ENCODE data around the gene GAS2L1.
"Not testable (repeated sequence)": the region's sequence is repeated elsewhere in the genome, so short reads cannot be mapped to it uniquely, and the experiment has no call there.

The GAS2L1 gene

DNA sequence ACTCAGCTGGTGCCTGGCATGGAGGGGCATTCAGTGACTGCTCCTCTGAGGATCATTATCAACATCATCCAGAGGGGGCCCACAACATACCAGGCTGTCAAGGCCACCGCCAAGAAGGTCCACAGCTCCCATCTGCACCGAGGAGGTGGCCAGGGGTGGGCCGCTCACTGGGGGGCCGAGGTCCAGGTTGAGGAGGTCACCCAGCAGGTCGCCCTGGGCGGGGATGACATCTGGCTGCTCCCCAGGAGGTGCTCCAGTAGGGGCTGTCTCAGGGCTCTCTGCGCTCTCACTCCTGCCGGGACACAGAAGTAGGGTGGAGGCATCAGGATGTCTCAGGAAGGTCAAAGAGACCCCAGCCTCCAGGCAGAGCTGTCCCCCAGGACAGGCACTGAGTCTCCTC, 34.1 kb downstream of the GAS2L1 start:
- DNase-seq (ENCODE audit: extremely low read depth in 1 of 2, low read depth in 1 of 2) = no peak

DNA sequence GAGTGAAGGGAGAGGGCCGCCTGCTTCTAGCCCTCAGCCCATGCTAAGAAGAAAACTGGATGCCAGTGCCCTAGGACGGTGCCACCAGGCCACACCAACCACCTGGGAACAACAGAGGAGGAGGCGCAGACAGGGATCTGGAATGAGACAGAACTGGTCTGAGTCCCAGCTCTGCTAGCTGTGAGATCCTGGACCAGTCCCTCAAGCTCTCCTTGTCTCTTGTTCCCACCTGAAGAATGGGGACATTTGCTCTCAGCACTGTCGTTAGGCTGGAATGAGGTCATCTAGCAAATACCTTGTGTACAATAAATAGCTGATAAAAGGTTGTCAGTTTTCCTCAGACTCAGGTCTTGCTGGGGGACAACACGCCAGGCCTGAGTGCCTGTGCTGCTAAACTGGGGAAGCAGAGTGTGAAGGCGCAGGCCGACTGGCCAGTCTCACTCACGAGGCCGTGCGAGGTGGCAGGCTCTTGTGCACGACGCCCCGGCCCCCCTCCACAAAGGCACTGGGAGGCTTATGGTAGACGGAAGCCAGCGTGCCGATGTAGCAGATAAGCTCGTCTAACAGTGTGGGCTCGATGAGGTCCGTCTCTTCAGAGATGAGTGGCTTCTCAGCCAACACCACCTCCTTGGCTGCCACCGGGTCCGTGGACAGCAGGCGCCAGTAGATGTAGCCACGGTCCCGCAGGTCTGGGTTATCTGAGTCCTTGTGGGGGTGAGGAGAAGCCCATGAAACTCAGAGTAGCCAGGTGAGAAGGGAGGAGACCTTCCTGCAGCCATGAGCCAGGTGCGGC, 34.8 kb downstream of the GAS2L1 start:
- DNase-seq (ENCODE audit: extremely low read depth in 1 of 2, low read depth in 1 of 2) = no peak

DNA sequence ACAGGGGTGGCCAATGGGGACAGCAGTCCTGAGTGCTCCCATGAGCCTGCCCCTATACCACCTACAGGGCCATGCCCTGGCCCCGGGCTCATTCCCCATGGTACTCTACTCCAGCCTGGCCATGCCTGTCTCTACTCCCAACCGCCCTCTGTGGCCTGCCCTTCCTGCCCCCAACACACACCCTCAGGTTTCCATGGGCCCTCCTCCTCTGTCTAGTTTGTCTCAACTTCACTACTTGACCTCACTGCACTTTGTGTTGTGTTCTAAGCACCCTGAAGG, 35.3 kb downstream of the GAS2L1 start:
- no peak for DNase-seq (ENCODE audit: extremely low read depth in 1 of 2, low read depth in 1 of 2)

GRCh38 chr22:29342177-29342576, 35.7 kb downstream of the GAS2L1 start:
- DNase-seq (ENCODE audit: extremely low read depth in 1 of 2, low read depth in 1 of 2) = no peak

GRCh38 chr22:29342577-29343312, 36.3 kb downstream of the GAS2L1 start:
- DNase-seq (ENCODE audit: extremely low read depth in 1 of 2, low read depth in 1 of 2) = no peak

- DNase-seq (ENCODE audit: extremely low read depth in 1 of 2, low read depth in 1 of 2) = no peak
These were observed 36.9 kb downstream of the GAS2L1 start for GRCh38 chr22:29343313-29343805.

DNA sequence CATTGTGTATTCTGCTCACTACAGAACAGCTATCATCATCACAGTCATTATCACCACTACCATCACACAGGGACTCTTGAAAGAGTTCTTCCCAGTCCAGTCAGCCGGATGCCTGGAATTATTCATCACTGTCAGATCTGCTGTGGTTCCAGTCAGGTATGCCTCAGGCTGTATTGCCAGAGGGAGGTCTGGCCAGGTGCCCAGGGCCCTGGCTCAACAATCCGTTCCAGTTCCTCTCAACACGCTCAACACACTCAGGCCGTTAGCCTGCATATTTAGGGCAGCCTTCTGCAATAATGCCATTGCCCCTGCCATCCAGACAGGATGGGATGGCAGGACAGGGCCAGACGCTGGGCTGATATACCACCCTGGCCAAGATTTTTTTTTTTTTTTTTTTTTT, 37.7 kb downstream of the GAS2L1 start:
- no peak for DNase-seq (ENCODE audit: extremely low read depth in 1 of 2, low read depth in 1 of 2)

GRCh38 chr22:29344889-29345288, 38.4 kb downstream of the GAS2L1 start:
- DNase-seq (ENCODE audit: extremely low read depth in 1 of 2, low read depth in 1 of 2) = not testable (repeated sequence)

- DNase-seq (ENCODE audit: extremely low read depth in 1 of 2, low read depth in 1 of 2) = no peak
These were observed 39.5 kb downstream of the GAS2L1 start for GRCh38 chr22:29345932-29346331.

- DNase-seq (ENCODE audit: extremely low read depth in 1 of 2, low read depth in 1 of 2) = no peak
These were observed 40.2 kb downstream of the GAS2L1 start for GRCh38 chr22:29346659-29347058.

DNA sequence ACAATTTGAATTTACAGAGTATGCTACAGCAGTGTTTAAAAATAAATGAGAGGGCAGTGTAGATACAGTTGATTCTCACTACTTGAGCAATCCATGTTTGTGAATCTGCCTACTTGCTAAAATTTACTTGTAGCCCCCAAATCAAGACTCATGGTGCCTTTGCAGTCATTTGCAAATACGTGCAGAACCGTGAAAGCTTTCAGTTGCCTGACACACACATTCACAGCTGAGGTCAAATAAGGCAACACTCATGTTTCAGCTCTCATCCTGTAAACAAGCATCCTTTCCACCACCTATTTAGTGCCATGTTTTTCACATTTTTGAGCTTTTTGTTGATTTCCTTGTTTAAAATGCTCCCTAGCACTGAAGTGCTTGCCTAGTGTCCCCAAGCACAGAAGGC, 41.6 kb downstream of the GAS2L1 start:
- DNase-seq (ENCODE audit: extremely low read depth in 1 of 2, low read depth in 1 of 2) = no peak

DNA sequence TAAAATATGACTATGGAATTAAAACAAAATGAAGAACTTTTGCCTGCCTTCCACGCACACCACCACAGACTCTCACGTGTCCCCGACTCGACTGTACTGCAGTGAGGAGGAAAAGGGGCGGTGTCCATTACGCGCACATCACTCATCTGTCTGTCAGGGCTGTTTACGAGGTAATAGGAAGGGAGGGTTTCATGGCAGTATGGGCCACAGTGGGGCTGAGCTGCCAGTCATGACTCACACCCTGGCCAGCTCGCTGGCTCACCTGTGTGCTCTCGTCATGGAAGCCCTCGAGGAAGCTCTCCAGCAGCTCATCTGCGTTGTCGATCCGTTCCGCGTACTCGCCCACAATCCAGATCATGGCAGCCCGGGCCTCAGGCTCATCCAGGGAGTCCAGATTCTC, 42.5 kb downstream of the GAS2L1 start:
- no peak for DNase-seq (ENCODE audit: extremely low read depth in 1 of 2, low read depth in 1 of 2)

- DNase-seq (ENCODE audit: extremely low read depth in 1 of 2, low read depth in 1 of 2) = no peak
These were observed 44.6 kb downstream of the GAS2L1 start for GRCh38 chr22:29351042-29351441.

- DNase-seq (ENCODE audit: extremely low read depth in 1 of 2, low read depth in 1 of 2) = no peak
These were observed 45.4 kb downstream of the GAS2L1 start for GRCh38 chr22:29351891-29352290.

GRCh38 chr22:29352778-29353177, 46.3 kb downstream of the GAS2L1 start:
- no peak for DNase-seq (ENCODE audit: extremely low read depth in 1 of 2, low read depth in 1 of 2)

DNA sequence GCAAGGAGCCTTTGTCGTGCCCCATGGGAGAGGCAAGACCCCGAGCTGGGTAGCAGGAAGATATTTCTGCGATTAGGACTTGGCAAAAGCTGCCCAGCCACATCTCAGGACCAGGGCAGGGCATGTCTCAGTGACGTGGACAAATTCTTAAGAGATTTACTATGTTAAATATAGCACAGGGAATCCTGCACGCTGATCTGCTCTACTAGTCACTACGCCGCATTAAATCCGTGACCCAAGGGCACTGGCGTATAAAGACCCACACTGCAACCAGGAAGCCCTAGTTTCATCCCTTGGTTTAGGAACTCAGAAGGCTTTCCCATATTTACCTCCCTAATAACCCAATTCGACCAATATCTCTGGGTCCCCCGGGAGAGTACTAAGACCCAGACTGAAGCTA, 46.8 kb downstream of the GAS2L1 start:
- no peak for DNase-seq (ENCODE audit: extremely low read depth in 1 of 2, low read depth in 1 of 2)

- DNase-seq (ENCODE audit: extremely low read depth in 1 of 2, low read depth in 1 of 2) = no peak
These were observed 47.4 kb downstream of the GAS2L1 start for GRCh38 chr22:29353860-29354259.

DNA sequence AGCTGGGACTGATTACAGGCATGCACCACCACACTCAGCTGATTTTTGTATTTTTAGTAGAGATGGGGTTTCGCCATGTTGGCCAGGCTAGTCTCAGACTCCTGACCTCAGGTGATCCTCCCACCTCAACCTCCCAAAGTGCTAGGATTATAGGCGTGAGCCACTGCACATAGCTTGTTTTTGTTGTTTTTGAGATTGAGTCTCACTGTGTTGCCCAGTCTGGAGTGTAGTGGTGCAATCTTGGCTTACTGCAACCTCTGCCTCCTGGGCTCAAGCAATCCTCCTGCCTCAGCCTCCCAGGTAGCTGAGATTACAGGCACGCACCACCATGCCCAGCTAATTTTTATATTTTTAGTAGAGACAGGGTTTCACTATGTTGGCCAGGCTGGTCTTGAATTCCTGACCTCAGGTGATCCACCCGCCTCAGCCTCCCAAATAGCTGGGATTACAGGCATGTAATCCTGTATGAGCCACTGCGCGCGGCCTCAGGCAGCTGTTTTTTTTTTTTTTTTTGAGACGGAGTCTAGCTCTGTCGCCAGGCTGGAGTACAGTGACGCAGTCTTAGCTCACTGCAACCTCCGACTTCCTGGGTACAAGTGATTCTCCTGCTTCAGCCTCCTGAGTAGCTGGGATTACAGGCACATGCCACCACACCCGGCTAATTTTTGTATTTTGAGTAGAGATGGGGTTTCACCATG, 50.9 kb downstream of the GAS2L1 start:
- DNase-seq (ENCODE audit: extremely low read depth in 1 of 2, low read depth in 1 of 2) = not testable (repeated sequence)

DNA sequence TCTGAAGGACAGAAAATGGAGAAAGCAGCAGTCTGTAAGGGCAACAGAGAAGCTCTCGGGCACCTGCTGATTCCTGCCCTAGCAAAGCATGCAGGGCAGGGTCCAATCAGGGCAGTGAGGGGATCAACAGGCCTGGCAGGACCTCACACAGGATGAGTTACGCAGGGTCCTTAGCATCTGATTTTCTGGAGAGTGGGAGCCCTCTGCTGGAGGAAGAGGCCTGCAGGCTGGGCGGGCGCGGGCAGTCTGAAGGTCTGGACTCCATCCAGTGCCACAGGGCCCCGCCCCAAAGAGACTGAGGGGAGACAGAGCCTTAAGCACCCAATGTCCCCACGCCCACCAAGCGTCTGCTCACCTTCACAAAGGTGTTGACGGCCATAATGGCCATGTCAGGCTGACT, 53.0 kb downstream of the GAS2L1 start:
- DNase-seq (ENCODE audit: extremely low read depth in 1 of 2, low read depth in 1 of 2) = no peak

All from activated CD8-positive, alpha-beta memory T cell treated with anti-CD3 and anti-CD28 coated beads for 1 hour (primary cell).